Ishikawa (cell line): Measurements from ENCODE around the gene TMED8.

Experiments
- CEBPB ChIP-seq: IDR thresholded peaks from 2 replicates; pipeline ENCODE4 v1.6.1; 2012
- CREB1 ChIP-seq: IDR thresholded peaks from 2 replicates; pipeline ENCODE4 v1.6.1; 2012; ENCODE audit warnings: low read depth
- EGR1 ChIP-seq: IDR thresholded peaks from 2 replicates; pipeline ENCODE4 v1.6.1; 2012
- EP300 ChIP-seq: IDR thresholded peaks from 2 replicates; pipeline ENCODE4 v1.6.1; 2012; ENCODE audit warnings: borderline replicate concordance
- FOXM1 ChIP-seq: IDR thresholded peaks from 2 replicates; pipeline ENCODE4 v1.6.1; 2012; ENCODE audit warnings: low read depth, borderline replicate concordance
- MAX ChIP-seq: IDR thresholded peaks from 2 replicates; pipeline ENCODE4 v1.6.1; 2012
- NFIC ChIP-seq: IDR thresholded peaks from 2 replicates; pipeline ENCODE4 v1.6.1; 2012
- RAD21 ChIP-seq: IDR thresholded peaks from 2 replicates; pipeline ENCODE4 v1.6.1; 2012; ENCODE audit warnings: low read depth
- REST ChIP-seq: IDR thresholded peaks from 2 replicates; pipeline ENCODE4 v1.6.1; 2012; ENCODE audit warnings: low read depth, mild to moderate bottlenecking
- TAF1 ChIP-seq: IDR thresholded peaks from 2 replicates; pipeline ENCODE4 v1.6.1; 2012; ENCODE audit warnings: low read depth, mild to moderate bottlenecking
- TCF12 ChIP-seq: IDR thresholded peaks from 2 replicates; pipeline ENCODE4 v1.6.1; 2012; ENCODE audit warnings: low read depth
- TEAD4 ChIP-seq: IDR thresholded peaks from 2 replicates; pipeline ENCODE4 v1.6.1; 2012
- USF1 ChIP-seq: IDR thresholded peaks from 2 replicates; pipeline ENCODE4 v1.6.1; 2012
- YY1 ChIP-seq: IDR thresholded peaks from 2 replicates; pipeline ENCODE4 v1.6.1; 2012; ENCODE audit warnings: low read depth
- ZBTB7A ChIP-seq: IDR thresholded peaks from 2 replicates; pipeline ENCODE4 v1.6.1; 2012; ENCODE audit warnings: low read depth

The TMED8 gene

GRCh38 chr14:77400216-77400615 lies 23.3 kb upstream of the TMED8 start:
- TF ChIP-seq YY1, result no peak
- TF ChIP-seq CREB1, result no peak
- no peak for TF ChIP-seq MAX
- no peak for TF ChIP-seq REST
- TF ChIP-seq TAF1, result no peak

- TF ChIP-seq ZBTB7A (no peak), MAX (no peak), TAF1 (no peak), EGR1 (no peak), CREB1 (no peak), YY1 (no peak), CEBPB (no peak), NFIC (no peak), USF1 (no peak), REST (no peak), EP300 (no peak), TEAD4 (no peak), FOXM1 (no peak), RAD21 (no peak), TCF12 (no peak)
Measured at GRCh38 chr14:77390188-77390587, 13.3 kb upstream of the TMED8 start.

- TF ChIP-seq YY1 (no peak), EP300 (no peak), RAD21 (no peak), CREB1 (no peak), TAF1 (no peak), MAX (no peak), EGR1 (no peak), REST (no peak), TEAD4 (no peak), NFIC (no peak), FOXM1 (no peak), USF1 (no peak)
Measured at GRCh38 chr14:77378701-77379100, 1.8 kb upstream of the TMED8 start.

GRCh38 chr14:77377502-77377844 lies 579 bp upstream of the TMED8 start:
- TF ChIP-seq MAX, result no peak
- TF ChIP-seq TCF12, result no peak
- TF ChIP-seq USF1, result no peak
- no peak for TF ChIP-seq YY1
- TF ChIP-seq EP300, result no peak
- no peak for TF ChIP-seq FOXM1
- TF ChIP-seq ZBTB7A, result no peak
- no peak for TF ChIP-seq CREB1
- TF ChIP-seq CEBPB, result no peak
- TF ChIP-seq RAD21, result no peak
- TF ChIP-seq TEAD4, result no peak
- no peak for TF ChIP-seq EGR1
- no peak for TF ChIP-seq NFIC
- no peak for TF ChIP-seq REST
- TF ChIP-seq TAF1, result no peak
